Endothelial cell of umbilical vein (primary cell): ENCODE results near the gene EYS. TPM values are rescaled to one million over a fixed set of nuclear protein-coding genes. Genes with fewer than 3 reads are reported as not detected.

Source experiments
- BruUV-seq: library from RNA; stranded (reverse); fragments of 400-500 nt; replicated peaks from 2 replicates; lab custom pipeline; 2021; lab: Mats Ljungman, UMichigan
- CTCF ChIA-PET: fragments of 300-600, 350-600 bp; sonication (Branson Sonifier 250); formaldehyde crosslinking; loops from one replicate; lab custom pipeline; 2021; ENCODE audit warnings: antibody characterized with exemption, inconsistent platforms; lab: Charles Lee
- POLR2A ChIA-PET: fragments of 300-600, 350-600 bp; sonication (Branson Sonifier 250); formaldehyde crosslinking; loops from one replicate; lab custom pipeline; 2021; ENCODE audit warnings: antibody characterized with exemption, inconsistent platforms; lab: Charles Lee
- DNase-seq: peaks from one replicate; pipeline ENCODE4 v3.0.0-alpha.2; 2011; ENCODE audit warnings: low read depth, low spot score
- FAIRE-seq: peaks from 2 replicates; lab custom pipeline; 2011; peaks lifted over from hg19 to GRCh38; lab: Jason Lieb, UNC
- H2AFZ ChIP-seq: 2 replicates; pipeline ENCODE4 v1.6.0; 2012; ENCODE audit warnings: low read depth, low read length, control low read depth, inconsistent platforms
- H3K27ac ChIP-seq: 2 replicates; pipeline ENCODE4 v1.5.1; 2011; ENCODE audit warnings: low read depth, mild to moderate bottlenecking, control low read depth, low read length, moderate library complexity; ENCODE audit not compliant: insufficient read depth
- H3K27me3 ChIP-seq, 2 experiments: 2 replicates each; pipeline versions ENCODE4 v1.6.0 to v1.6.1; 2011; ENCODE audit warnings: low read length in 2 of 2, mixed read lengths in 1 of 2; ENCODE audit not compliant: control insufficient read depth in 2 of 2, insufficient read depth in 2 of 2
- H3K36me3 ChIP-seq, 2 experiments: 2 replicates in 1 of 2; 3 replicates in 1 of 2; pipeline ENCODE4 v1.5.1; 2011; ENCODE audit warnings: low read length in 2 of 2, mild to moderate bottlenecking in 1 of 2, moderate library complexity in 1 of 2; ENCODE audit not compliant: control insufficient read depth in 2 of 2, insufficient read depth in 2 of 2; ENCODE audit errors: extremely low read depth in 1 of 2
- H3K4me1 ChIP-seq: 3 replicates; pipeline ENCODE4 v1.5.1; 2011; ENCODE audit warnings: mild to moderate bottlenecking, low read length; ENCODE audit not compliant: control insufficient read depth, insufficient read depth; ENCODE audit errors: extremely low read depth
- H3K4me2 ChIP-seq: 2 replicates; pipeline ENCODE4 v1.6.1; 2011; ENCODE audit warnings: low read length, control low read depth, mixed read lengths; ENCODE audit not compliant: insufficient read depth
- H3K4me3 ChIP-seq, 3 experiments: fragments of 200-600 bp in 1 of 3; sonication (generic), shearing (Covaris generic) in 1 of 3; replicated peaks in 1 of 3; 2 replicates each; pipeline ENCODE4 v1.5.1; 2011 to 2016; ENCODE audit warnings: control low read depth in 3 of 3, low read length in 3 of 3, mild to moderate bottlenecking in 2 of 3, inconsistent platforms in 1 of 3, low read depth in 1 of 3, moderate library complexity in 1 of 3; ENCODE audit not compliant: insufficient read depth in 1 of 3
- H3K79me2 ChIP-seq: 2 replicates; pipeline ENCODE4 v1.6.0; 2012; ENCODE audit warnings: low read length, inconsistent platforms; ENCODE audit not compliant: control insufficient read depth, insufficient read depth
- H3K9ac ChIP-seq: replicated peaks from 2 replicates; pipeline ENCODE3; 2011; ENCODE audit warnings: low read length, control low read depth; ENCODE audit not compliant: insufficient read depth; ENCODE audit errors: extremely low read depth
- H3K9me1 ChIP-seq: replicated peaks from 3 replicates; pipeline ENCODE4 v1.6.0; 2011; ENCODE audit warnings: mild to moderate bottlenecking, low read length; ENCODE audit not compliant: control insufficient read depth, insufficient read depth; ENCODE audit errors: extremely low read depth
- H3K9me3 ChIP-seq: replicated peaks from 2 replicates; pipeline ENCODE4 v1.5.1; 2012; ENCODE audit warnings: low read length, inconsistent platforms; ENCODE audit not compliant: control insufficient read depth, insufficient read depth
- H4K20me1 ChIP-seq: replicated peaks from 2 replicates; pipeline ENCODE3; 2011; ENCODE audit warnings: mild to moderate bottlenecking, low read length; ENCODE audit not compliant: control insufficient read depth, insufficient read depth; ENCODE audit errors: extremely low read depth
- CTCF ChIP-seq, 2 donors: IDR thresholded peaks; 1 replicate in 1 of 2; 2 replicates in 1 of 2; pipeline ENCODE4 v1.5.1; 2011; ENCODE audit warnings: low read length in 2 of 2, mild to moderate bottlenecking in 2 of 2, moderate library complexity in 2 of 2, control low read depth in 1 of 2, inconsistent platforms in 1 of 2, low read depth in 1 of 2; ENCODE audit not compliant: insufficient read depth in 1 of 2; ENCODE audit errors: extremely low read depth in 1 of 2
- EZH2 ChIP-seq: IDR thresholded peaks from 2 replicates; pipeline ENCODE4 v1.6.1; 2012; ENCODE audit warnings: borderline replicate concordance, low read depth, mild to moderate bottlenecking, moderate library complexity, low read length, inconsistent platforms; ENCODE audit not compliant: severe bottlenecking
- FOS ChIP-seq: IDR thresholded peaks from 2 replicates; pipeline ENCODE4 v1.6.1; 2011; ENCODE audit warnings: mild to moderate bottlenecking, low read length, moderate library complexity, borderline replicate concordance; ENCODE audit not compliant: insufficient read depth
- GATA2 ChIP-seq: IDR thresholded peaks from 2 replicates; pipeline ENCODE4 v1.7.0; 2011; ENCODE audit warnings: low read depth, mild to moderate bottlenecking, moderate library complexity, mixed read lengths, low read length; ENCODE audit not compliant: insufficient read length, insufficient read depth
- JUN ChIP-seq: IDR thresholded peaks from 2 replicates; pipeline ENCODE4 v1.6.1; 2011; ENCODE audit warnings: borderline replicate concordance, low read depth; ENCODE audit not compliant: insufficient read length, insufficient read depth
- MYC ChIP-seq: IDR thresholded peaks from one replicate; pipeline ENCODE4 v1.6.1; 2011; ENCODE audit warnings: mild to moderate bottlenecking, low read depth, low read length
- POLR2A ChIP-seq: IDR thresholded peaks from 2 replicates; pipeline ENCODE4 v1.6.1; 2012; ENCODE audit warnings: low read depth, mild to moderate bottlenecking, control low read depth, low read length
- POLR2AphosphoS5 ChIP-seq: IDR thresholded peaks from 2 replicates; pipeline ENCODE4 v1.6.1; 2012; ENCODE audit warnings: low read depth, mild to moderate bottlenecking, control low read depth, low read length, moderate library complexity; ENCODE audit not compliant: insufficient read depth
- dilution Hi-C: fragments of 300-500 bp; cut with MboI; formaldehyde crosslinking; loops from one replicate; pipeline ENCODE4 v1.15.0; 2019; ENCODE audit warnings: low sequenced_read_pairs; ENCODE audit not compliant: extremely low pct_ligation_motif_present
- intact Hi-C: fragments of 100-400 bp; cut with micrococcal nuclease; formaldehyde crosslinking; loops from one replicate; pipeline ENCODE4 v1.10.0; 2022
- polyA plus RNA-seq, 4 experiments: library from polyadenylated mRNA; depleted of rRNA in 3 of 4; stranded (reverse) in 3 of 4; unstranded in 1 of 4; fragments of >200 nt; gene quantifications; 2 replicates each; pipeline versions ENCODE4 v1.2.1 to v1.2.3, GENCODE V29; 2011 to 2012; ENCODE audit warnings: missing spikeins in 1 of 4
- total RNA-seq: library from RNA; stranded (reverse); gene quantifications from 2 replicates; pipeline ENCODE4 v1.2.3, GENCODE V29; 2021
- TF ChIP-seq, protein P1 (sequence below): IDR thresholded peaks from 2 replicates; pipeline ENCODE4 v1.6.1; 2011; ENCODE audit not compliant: insufficient read depth, insufficient read length

The EYS gene
- total and polyA plus RNA-seq, 2 donors (not counting 3 experiments of a cell fraction or from before 2014, with no cell fraction given), result 0.01 to 0.27 TPM

- Histone ChIP-seq H3K27ac (no peak overlapping the region), H3K9ac (no peak overlapping the region), H3K4me3 (no peak overlapping the region), H3K4me2 (no peak overlapping the region), H2AFZ (no peak overlapping the region), H3K4me1 (peaks cover 7% of the 10 kb centered on the region), H3K27me3 (no peaks in the 10 kb centered on the region), H3K9me1 (no peaks in the 10 kb centered on the region), H3K79me2 (no peaks in the 10 kb centered on the region), H3K36me3 (no peaks in the 10 kb centered on the region), H4K20me1 (no peaks in the 10 kb centered on the region), H3K9me3 (no peaks in the 10 kb centered on the region)
- CTCF ChIA-PET, result no interaction called here
- dilution Hi-C loops, result no loop called here
- POLR2A ChIA-PET, result no interaction called here
- intact Hi-C loops, result no loop called here
- DNase-seq (no peak), FAIRE-seq (no peak)
- TF ChIP-seq, protein P1, sequence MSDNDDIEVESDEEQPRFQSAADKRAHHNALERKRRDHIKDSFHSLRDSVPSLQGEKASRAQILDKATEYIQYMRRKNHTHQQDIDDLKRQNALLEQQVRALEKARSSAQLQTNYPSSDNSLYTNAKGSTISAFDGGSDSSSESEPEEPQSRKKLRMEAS, result no peak
- TF ChIP-seq EZH2 (no peak), FOS (no peak), JUN (no peak), MYC (no peak), POLR2A (no peak), CTCF (IDR thresholded peaks at IDR 0.05; ENCODE audit: extremely low read depth in 1 of 2, insufficient read depth in 1 of 2, low read depth in 1 of 2, low read length in 2 of 2) (no peak), GATA2 (no peak), POLR2AphosphoS5 (no peak)
- BruUV-seq, result no TSS peak
These were observed 1448.7 kb downstream of the EYS start for GRCh38 chr6:64258302-64258701.
